ENCODE measurements around the gene RTN4. TPM values are rescaled to one million over a fixed set of nuclear protein-coding genes. Genes with fewer than 3 reads are reported as not detected.
"Not testable (repeated sequence)": the region's sequence is repeated elsewhere in the genome, so short reads cannot be mapped to it uniquely, and the experiment has no call there.

Gene RTN4
- total RNA-seq, 2 donors from 2014 or later, result 253 to 331 TPM

GRCh38 chr2:55093381-55093780 is 43.1 kb upstream of the RTN4 start:
- TF ChIP-seq CTCF (IDR thresholded peaks at IDR 0.05), result no peak
- no peaks in the 10 kb centered on the region for H3K36me3 ChIP-seq
- H3K4me3 ChIP-seq, result no peak overlapping the region
- no peaks in the 10 kb centered on the region for H3K27me3 ChIP-seq (replicated peaks; ENCODE audit: insufficient read depth)
- DNase-seq (ENCODE audit: low spot score) (no peak), ATAC-seq (ENCODE audit: insufficient number of reproducible peaks, low FRiP score, low read depth) (no peak)
- no peaks in the 10 kb centered on the region for H3K9me3 ChIP-seq
- peaks cover 10 to 26% of the 10 kb centered on the region in 2 donors for H3K4me1 ChIP-seq (ENCODE audit: control insufficient read depth in 1 of 2, low read depth in 2 of 2)
- no peak overlapping the region for H3K27ac ChIP-seq

- no peak overlapping the region for H3K4me3 ChIP-seq
- ATAC-seq (ENCODE audit: insufficient number of reproducible peaks, low FRiP score, low read depth), result no peak
- H3K27ac ChIP-seq, result no peak overlapping the region
- H3K4me1 ChIP-seq (ENCODE audit: control insufficient read depth in 1 of 2, low read depth in 2 of 2), result peaks cover 10 to 20% of the 10 kb centered on the region in 2 donors
- no peak for TF ChIP-seq CTCF (IDR thresholded peaks at IDR 0.05)
- H3K9me3 ChIP-seq, result no peaks in the 10 kb centered on the region
- H3K27me3 ChIP-seq (replicated peaks; ENCODE audit: insufficient read depth), result no peaks in the 10 kb centered on the region
- H3K36me3 ChIP-seq, result no peaks in the 10 kb centered on the region
- DNase-seq (ENCODE audit: low spot score), result no peak
Measured at GRCh38 chr2:55092439-55092838, 42.2 kb upstream of the RTN4 start.

- H3K36me3 ChIP-seq; ATAC-seq (ENCODE audit: insufficient number of reproducible peaks, low FRiP score, low read depth); H3K27me3 ChIP-seq (replicated peaks; ENCODE audit: insufficient read depth); H3K4me3 ChIP-seq; DNase-seq (ENCODE audit: low spot score); H3K9me3 ChIP-seq; H3K27ac ChIP-seq: not testable (repeated sequence)
- H3K4me1 ChIP-seq (ENCODE audit: control insufficient read depth in 1 of 2, low read depth in 2 of 2), result peaks cover 3 to 12% of the 10 kb centered on the region in 2 donors
Measured at GRCh38 chr2:55091681-55092080, 41.4 kb upstream of the RTN4 start.

GRCh38 chr2:55090702-55091101 is 40.5 kb upstream of the RTN4 start:
- ATAC-seq (ENCODE audit: insufficient number of reproducible peaks, low FRiP score, low read depth) (no peak), DNase-seq (ENCODE audit: low spot score) (no peak)
- Histone ChIP-seq H3K9me3 (no peaks in the 10 kb centered on the region), H3K4me3 (no peak overlapping the region), H3K27ac (no peak overlapping the region), H3K36me3 (no peaks in the 10 kb centered on the region), H3K27me3 (replicated peaks; ENCODE audit: insufficient read depth) (no peaks in the 10 kb centered on the region), H3K4me1 (ENCODE audit: control insufficient read depth in 1 of 2, low read depth in 2 of 2) (peaks cover 0 to 3% of the 10 kb centered on the region in 2 donors)
- TF ChIP-seq CTCF (IDR thresholded peaks at IDR 0.05), result no peak

GRCh38 chr2:55089726-55090125 is 39.5 kb upstream of the RTN4 start:
- Histone ChIP-seq H3K36me3 (no peaks in the 10 kb centered on the region), H3K4me1 (ENCODE audit: control insufficient read depth in 1 of 2, low read depth in 2 of 2) (no peaks in the 10 kb centered on the region), H3K27me3 (replicated peaks; ENCODE audit: insufficient read depth) (no peaks in the 10 kb centered on the region), H3K9me3 (no peaks in the 10 kb centered on the region), H3K4me3 (no peak overlapping the region), H3K27ac (no peak overlapping the region)
- TF ChIP-seq CTCF (IDR thresholded peaks at IDR 0.05), result no peak
- ATAC-seq (ENCODE audit: insufficient number of reproducible peaks, low FRiP score, low read depth), result no peak
- DNase-seq (ENCODE audit: low spot score), result no peak

GRCh38 chr2:55088400-55088799 is 38.1 kb upstream of the RTN4 start:
- no peak overlapping the region for H3K4me3 ChIP-seq
- H3K36me3 ChIP-seq, result no peaks in the 10 kb centered on the region
- H3K27ac ChIP-seq, result no peak overlapping the region
- no peaks in the 10 kb centered on the region for H3K4me1 ChIP-seq (ENCODE audit: control insufficient read depth in 1 of 2, low read depth in 2 of 2)
- no peak for TF ChIP-seq CTCF (IDR thresholded peaks at IDR 0.05)
- ATAC-seq (ENCODE audit: insufficient number of reproducible peaks, low FRiP score, low read depth), result no peak
- H3K27me3 ChIP-seq (replicated peaks; ENCODE audit: insufficient read depth), result no peaks in the 10 kb centered on the region
- no peak for DNase-seq (ENCODE audit: low spot score)
- no peaks in the 10 kb centered on the region for H3K9me3 ChIP-seq

Data from thoracic aorta (tissue), 2 donors.